Measurements from ENCODE around the gene CHST9. TPM values are rescaled to one million over a fixed set of nuclear protein-coding genes. Genes with fewer than 3 reads are reported as not detected.

The CHST9 gene
- total and polyA plus RNA-seq, 2 experiments from 2014 or later = 15.5 to 16.8 TPM

GRCh38 chr18:26961839-26962238 is 223.3 kb downstream of the CHST9 start:
- no peaks in the 10 kb centered on the region for H3K79me2 ChIP-seq (replicated peaks; ENCODE audit: insufficient read depth)
- H2AFZ ChIP-seq = no peak overlapping the region
- H3K9me2 ChIP-seq (ENCODE audit: insufficient read depth) = no peaks in the 10 kb centered on the region
- Mint-ChIP-seq H3K36me3 (ENCODE audit: low read depth) (peaks cover 9% of the 10 kb centered on the region; the same call in 2 of the 3 replicates), H3K27ac (no peak overlapping the region), H3K27me3 (ENCODE audit: insufficient read depth, low read depth, poor library complexity) (no peaks in the 10 kb centered on the region), H3K4me3 (no peak overlapping the region), H3K9me3 (no peaks in the 10 kb centered on the region; the same call in 1 of the 3 replicates), H3K4me1 (peaks cover 24% of the 10 kb centered on the region)
- H4K20me1 ChIP-seq (replicated peaks; ENCODE audit: insufficient read depth) = no peaks in the 10 kb centered on the region
- H3K4me3 ChIP-seq = no peak overlapping the region
- no peaks in the 10 kb centered on the region for H3K36me3 ChIP-seq (ENCODE audit: insufficient read depth)
- H3K27ac ChIP-seq (ENCODE audit: low read depth) = no peak overlapping the region
- DNase-seq (ENCODE audit: low spot score) (no peak), ATAC-seq (no peak)
- no peak for TF ChIP-seq STAT1 (IDR thresholded peaks at IDR 0.05; ENCODE audit: unreplicated experiment)
- TF ChIP-seq NANOG (IDR thresholded peaks at IDR 0.05; ENCODE audit: borderline replicate concordance) = no peak
- H3K27me3 ChIP-seq (ENCODE audit: insufficient read depth) = no peaks in the 10 kb centered on the region
- peaks cover 14% of the 10 kb centered on the region for H3K4me1 ChIP-seq (ENCODE audit: insufficient read depth)
- H3F3A ChIP-seq (replicated peaks; ENCODE audit: low read depth) = no peaks in the 10 kb centered on the region
- H3K4me2 ChIP-seq = no peak overlapping the region

- TF ChIP-seq EZH2 (IDR thresholded peaks at IDR 0.05; ENCODE audit: low read depth, unreplicated experiment) (no peak), STAT1 (IDR thresholded peaks at IDR 0.05; ENCODE audit: unreplicated experiment) (no peak), CTCF (conservative IDR thresholded peaks at IDR 0.05; ENCODE audit: low read depth in 2 of 2) (no peak), NANOG (IDR thresholded peaks at IDR 0.05; ENCODE audit: borderline replicate concordance) (no peak), ZNF114 (CRISPR knock-in tag; IDR thresholded peaks at IDR 0.05) (no peak), ZNF331 (CRISPR knock-in tag; IDR thresholded peaks at IDR 0.05; ENCODE audit: low read depth) (no peak), JUNB (IDR thresholded peaks at IDR 0.05; ENCODE audit: unreplicated experiment) (no peak), ZNF462 (CRISPR knock-in tag; IDR thresholded peaks at IDR 0.05) (no peak), EZH2phosphoT487 (IDR thresholded peaks at IDR 0.05; ENCODE audit: unreplicated experiment) (no peak), CREB1 (CRISPR knock-in tag; IDR thresholded peaks at IDR 0.05; ENCODE audit: low read depth) (no peak), POLR2AphosphoS5 (IDR thresholded peaks at IDR 0.05; ENCODE audit: low read depth) (no peak)
- Histone ChIP-seq H3K4me3 (no peak overlapping the region), H2AFZ (no peak overlapping the region), H3K27ac (ENCODE audit: low read depth) (no peak overlapping the region), H3F3A (replicated peaks; ENCODE audit: low read depth) (no peaks in the 10 kb centered on the region), H3K27me3 (ENCODE audit: insufficient read depth) (no peaks in the 10 kb centered on the region), H3K36me3 (ENCODE audit: insufficient read depth) (no peaks in the 10 kb centered on the region), H3K9me2 (ENCODE audit: insufficient read depth) (no peaks in the 10 kb centered on the region), H3K79me2 (replicated peaks; ENCODE audit: insufficient read depth) (no peaks in the 10 kb centered on the region), H3K4me2 (no peak overlapping the region), H4K20me1 (replicated peaks; ENCODE audit: insufficient read depth) (no peaks in the 10 kb centered on the region), H3K4me1 (ENCODE audit: insufficient read depth) (peaks cover 18% of the 10 kb centered on the region)
- DNase-seq (ENCODE audit: low spot score) (no peak), ATAC-seq (no peak)
- H3K4me3 Mint-ChIP-seq = no peak overlapping the region
- H3K27ac Mint-ChIP-seq = no peak overlapping the region
- H3K27me3 Mint-ChIP-seq (ENCODE audit: insufficient read depth, low read depth, poor library complexity) = no peaks in the 10 kb centered on the region
- H3K4me1 Mint-ChIP-seq = peaks cover 29% of the 10 kb centered on the region
- peaks cover 9% of the 10 kb centered on the region; the same call in 2 of the 3 replicates for H3K36me3 Mint-ChIP-seq (ENCODE audit: low read depth)
- H3K9me3 Mint-ChIP-seq = no peaks in the 10 kb centered on the region; the same call in 1 of the 3 replicates
Observed at GRCh38 chr18:26960911-26961310, 224.2 kb downstream of the CHST9 start.
